ENCODE measurements around the gene GIMD1. TPM values are rescaled to one million over a fixed set of nuclear protein-coding genes. Genes with fewer than 3 reads are reported as not detected.
"Not testable (repeated sequence)": the region's sequence is repeated elsewhere in the genome, so short reads cannot be mapped to it uniquely, and the experiment has no call there.

GIMD1 gene
- total RNA-seq, 1 experiment from 2014 or later = not detected

GRCh38 chr4:106358899-106359298 lies 9.7 kb downstream of the GIMD1 start:
- in situ Hi-C loops (cut with HindIII; ENCODE audit: low sequenced_read_pairs) = no loop called here
- DNase-seq (ENCODE audit: low spot score) = no peak

GRCh38 chr4:106355193-106355592 lies 13.4 kb downstream of the GIMD1 start:
- in situ Hi-C loops (cut with HindIII; ENCODE audit: low sequenced_read_pairs) = no loop called here

GRCh38 chr4:106353786-106354185 lies 14.8 kb downstream of the GIMD1 start:
- DNase-seq (ENCODE audit: low spot score) = no peak
- in situ Hi-C loops (cut with HindIII; ENCODE audit: low sequenced_read_pairs) = no loop called here

More at GRCh38 chr4:106355193-106355592, 13.4 kb downstream of the GIMD1 start:
- no peak for DNase-seq (ENCODE audit: low spot score)

- in situ Hi-C loops (cut with HindIII; ENCODE audit: low sequenced_read_pairs) = no loop called here
- no peak for DNase-seq (ENCODE audit: low spot score)
Observed at GRCh38 chr4:106351016-106351415, 17.6 kb downstream of the GIMD1 start.

GRCh38 chr4:106347167-106347566 lies 21.4 kb downstream of the GIMD1 start:
- in situ Hi-C loops (cut with HindIII; ENCODE audit: low sequenced_read_pairs) = no loop called here
- no peak for DNase-seq (ENCODE audit: low spot score)

- in situ Hi-C loops (cut with HindIII; ENCODE audit: low sequenced_read_pairs) = no loop called here
- no peak for DNase-seq (ENCODE audit: low spot score)
Observed at GRCh38 chr4:106344647-106344970, 24.0 kb downstream of the GIMD1 start.

- DNase-seq (ENCODE audit: low spot score) = no peak
- in situ Hi-C loops (cut with HindIII; ENCODE audit: low sequenced_read_pairs) = no loop called here
Observed at GRCh38 chr4:106343865-106344646, 24.5 kb downstream of the GIMD1 start.

GRCh38 chr4:106340774-106341173 lies 27.8 kb downstream of the GIMD1 start:
- in situ Hi-C loops (cut with HindIII; ENCODE audit: low sequenced_read_pairs) = no loop called here
- no peak for DNase-seq (ENCODE audit: low spot score)

GRCh38 chr4:106339431-106339830 lies 29.1 kb downstream of the GIMD1 start:
- in situ Hi-C loops (cut with HindIII; ENCODE audit: low sequenced_read_pairs) = no loop called here
- DNase-seq (ENCODE audit: low spot score) = no peak

- no peak for DNase-seq (ENCODE audit: low spot score)
- in situ Hi-C loops (cut with HindIII; ENCODE audit: low sequenced_read_pairs) = no loop called here
Observed at GRCh38 chr4:106338671-106339070, 29.9 kb downstream of the GIMD1 start.

GRCh38 chr4:106337916-106338315 lies 30.7 kb downstream of the GIMD1 start:
- no peak for DNase-seq (ENCODE audit: low spot score)
- in situ Hi-C loops (cut with HindIII; ENCODE audit: low sequenced_read_pairs) = no loop called here

GRCh38 chr4:106336618-106337017 lies 32.0 kb downstream of the GIMD1 start:
- in situ Hi-C loops (cut with HindIII; ENCODE audit: low sequenced_read_pairs) = no loop called here
- no peak for DNase-seq (ENCODE audit: low spot score)

- DNase-seq (ENCODE audit: low spot score) = no peak
- in situ Hi-C loops (cut with HindIII; ENCODE audit: low sequenced_read_pairs) = no loop called here
Observed at GRCh38 chr4:106334741-106335470, 33.7 kb downstream of the GIMD1 start.

- DNase-seq (ENCODE audit: low spot score) = no peak
- in situ Hi-C loops (cut with HindIII; ENCODE audit: low sequenced_read_pairs) = no loop called here
Observed at GRCh38 chr4:106333186-106333585, 35.4 kb downstream of the GIMD1 start.

GRCh38 chr4:106329041-106329618 lies 39.4 kb downstream of the GIMD1 start:
- in situ Hi-C loops (cut with HindIII; ENCODE audit: low sequenced_read_pairs) = no loop called here
- peak; percentile 15 for DNase-seq (ENCODE audit: low spot score)

GRCh38 chr4:106325800-106326199 lies 42.8 kb downstream of the GIMD1 start:
- in situ Hi-C loops (cut with HindIII; ENCODE audit: low sequenced_read_pairs) = no loop called here
- no peak for DNase-seq (ENCODE audit: low spot score)

GRCh38 chr4:106323119-106323518 lies 45.5 kb downstream of the GIMD1 start:
- no peak for DNase-seq (ENCODE audit: low spot score)
- in situ Hi-C loops (cut with HindIII; ENCODE audit: low sequenced_read_pairs) = no loop called here

GRCh38 chr4:106321814-106322213 lies 46.8 kb downstream of the GIMD1 start:
- in situ Hi-C loops (cut with HindIII; ENCODE audit: low sequenced_read_pairs); DNase-seq (ENCODE audit: low spot score): not testable (repeated sequence)

- in situ Hi-C loops (cut with HindIII; ENCODE audit: low sequenced_read_pairs); DNase-seq (ENCODE audit: low spot score): not testable (repeated sequence)
Observed at GRCh38 chr4:106321168-106321567, 47.4 kb downstream of the GIMD1 start.

GRCh38 chr4:106320235-106320634 lies 48.3 kb downstream of the GIMD1 start:
- no peak for DNase-seq (ENCODE audit: low spot score)
- in situ Hi-C loops (cut with HindIII; ENCODE audit: low sequenced_read_pairs) = no loop called here
